Measurements from ENCODE around the gene MYO3B.

DNA sequence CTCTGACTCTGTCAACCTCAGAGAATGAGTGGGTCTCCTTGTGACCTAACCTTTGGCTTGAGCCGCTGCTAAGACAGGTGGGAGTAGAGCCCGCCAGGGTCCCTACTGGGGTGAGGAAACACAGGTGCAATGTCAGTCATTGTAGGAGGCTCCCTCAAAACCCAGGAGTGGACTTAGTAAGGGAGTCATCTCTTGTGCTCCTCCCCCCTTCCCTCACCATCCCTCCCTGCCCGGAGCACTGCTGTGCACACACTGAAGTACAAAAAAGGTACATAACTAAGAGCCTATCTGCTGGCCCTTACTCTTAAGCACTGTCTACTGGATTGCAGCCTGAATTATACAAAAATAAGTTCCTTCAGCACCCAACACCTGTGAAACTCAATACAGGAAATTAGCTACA lies 77.2 kb downstream of the MYO3B start:
- TF ChIP-seq POLR2AphosphoS5 (IDR thresholded peaks at IDR 0.05; ENCODE audit: low read depth, low read length): no peak
- TF ChIP-seq TAF1 (IDR thresholded peaks at IDR 0.05; ENCODE audit: borderline replicate concordance, insufficient read depth, low read length): no peak
- no peak for TF ChIP-seq SIN3A (IDR thresholded peaks at IDR 0.05; ENCODE audit: borderline replicate concordance, insufficient read depth, low read length)
